ENCODE data around the gene KIF18A. TPM values are rescaled to one million over a fixed set of nuclear protein-coding genes. Genes with fewer than 3 reads are reported as not detected.

Gene KIF18A
- total RNA-seq, 2 experiments from 2014 or later, result 26.0 to 26.7 TPM

DNA sequence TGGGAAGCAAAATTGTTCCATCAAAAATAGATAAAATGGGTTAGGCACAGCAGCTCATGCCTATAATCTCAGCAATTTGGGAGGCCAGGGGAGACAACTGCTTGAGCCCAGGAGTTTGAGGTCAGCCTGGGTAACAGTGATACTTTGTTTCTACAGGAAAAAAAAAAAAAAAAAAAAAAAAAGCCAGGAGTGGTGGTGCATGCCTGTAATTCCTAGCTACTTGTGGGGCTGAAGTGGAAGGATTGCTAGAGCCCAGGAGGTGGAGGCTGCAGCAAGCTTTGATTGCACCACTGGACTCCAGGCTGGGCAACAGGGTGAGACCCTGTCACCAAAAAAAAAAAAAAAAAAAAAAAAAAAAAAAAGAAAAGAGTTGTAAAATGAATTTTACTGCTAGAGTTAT, 49.6 kb downstream of the KIF18A start:
- no peak overlapping the region for H3K27ac Mint-ChIP-seq
- ChIA-PET CTCF (interaction anchor here (0.6 kb wide), 1 partner anchor 22 kb away, joined by 3 read pairs; no protein-coding TSS in a partner anchor), POLR2A (no interaction called here)
- H3K4me3 Mint-ChIP-seq, result no peak overlapping the region
- H3K4me1 Mint-ChIP-seq, result no peaks in the 10 kb centered on the region
- DNase-seq, result no peak
- H3K36me3 Mint-ChIP-seq (ENCODE audit: low read depth), result peaks cover 38% of the 10 kb centered on the region
- H3K9me3 Mint-ChIP-seq, result no peaks in the 10 kb centered on the region
- H3K27me3 Mint-ChIP-seq, result no peaks in the 10 kb centered on the region

DNA sequence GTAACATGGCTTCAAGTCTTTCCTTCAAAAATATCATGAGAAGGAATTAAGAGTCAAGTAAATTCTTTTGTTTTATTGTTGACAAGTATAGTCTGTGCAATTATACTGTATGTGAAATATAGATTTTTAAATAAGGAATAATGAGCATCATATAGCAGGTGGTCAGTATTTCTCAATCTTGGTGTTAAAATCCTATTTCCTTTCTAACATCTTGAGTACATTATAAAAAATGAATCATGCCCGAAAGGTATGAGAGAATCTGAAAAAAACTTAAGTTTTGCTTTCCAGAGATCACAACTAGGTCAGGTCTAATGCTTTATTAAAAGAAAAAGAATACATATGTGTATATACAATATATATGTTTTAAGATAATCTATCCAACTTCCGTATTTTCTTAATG, 53.1 kb downstream of the KIF18A start:
- ChIA-PET CTCF (interaction anchor here (0.5 kb wide), 1 partner anchor 216 kb away, joined by 3 read pairs; no protein-coding TSS in a partner anchor), POLR2A (no interaction called here)
- Mint-ChIP-seq H3K4me3 (no peak overlapping the region), H3K27ac (no peak overlapping the region), H3K36me3 (ENCODE audit: low read depth) (peaks cover 31% of the 10 kb centered on the region), H3K4me1 (no peaks in the 10 kb centered on the region), H3K9me3 (no peaks in the 10 kb centered on the region), H3K27me3 (no peaks in the 10 kb centered on the region)
- DNase-seq, result no peak

DNA sequence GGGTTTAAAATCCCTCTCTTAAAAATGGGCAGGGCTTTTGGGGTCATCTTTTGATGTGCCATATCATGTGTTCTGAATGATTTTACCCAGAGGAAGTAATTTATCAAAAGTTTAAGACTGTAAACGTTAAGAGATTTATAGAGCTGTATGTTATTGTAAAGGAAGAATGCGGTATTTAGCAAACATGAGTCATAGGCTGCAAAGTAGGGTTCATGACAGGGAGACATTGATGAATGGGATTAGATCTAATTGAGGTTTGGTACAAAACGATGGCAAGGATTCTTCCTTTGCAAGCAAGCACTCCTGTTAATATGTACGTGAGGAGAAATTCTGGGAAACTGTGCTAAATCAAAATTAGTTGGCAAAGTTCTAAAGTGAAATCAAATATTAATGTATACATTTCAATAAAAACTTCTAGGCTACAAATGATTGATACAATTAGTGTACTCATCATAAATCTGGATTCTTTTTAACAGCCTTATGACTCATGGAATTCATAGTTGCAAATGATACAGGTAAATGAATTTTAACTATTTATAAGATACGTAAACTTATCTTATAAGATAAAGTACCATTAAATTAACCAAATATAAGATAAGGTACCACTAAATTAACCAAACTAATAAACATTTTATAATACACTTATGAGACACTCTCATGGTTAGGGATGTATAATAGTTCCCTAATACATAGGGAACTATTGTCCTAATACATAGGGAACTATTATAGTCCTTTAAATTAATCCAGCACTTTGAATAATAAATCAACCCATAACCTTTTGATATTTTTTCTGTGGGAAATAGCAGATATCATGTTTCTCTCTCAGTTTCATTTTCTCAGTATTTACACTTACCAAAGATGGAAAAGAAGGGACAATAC, 58.4 kb downstream of the KIF18A start:
- H3K4me1 Mint-ChIP-seq, result no peaks in the 10 kb centered on the region
- peaks cover 8% of the 10 kb centered on the region for H3K36me3 Mint-ChIP-seq (ENCODE audit: low read depth)
- ChIA-PET POLR2A (no interaction called here), CTCF (no interaction called here)
- H3K27ac Mint-ChIP-seq, result no peak overlapping the region
- H3K9me3 Mint-ChIP-seq, result no peaks in the 10 kb centered on the region
- no peak for DNase-seq
- no peak overlapping the region for H3K4me3 Mint-ChIP-seq
- H3K27me3 Mint-ChIP-seq, result no peaks in the 10 kb centered on the region

GRCh38 chr11:28048812-28049211, 59.1 kb downstream of the KIF18A start:
- ChIA-PET POLR2A (no interaction called here), CTCF (no interaction called here)
- no peak for DNase-seq
- Mint-ChIP-seq H3K4me3 (no peak overlapping the region), H3K27ac (no peak overlapping the region), H3K36me3 (ENCODE audit: low read depth) (peaks cover 9% of the 10 kb centered on the region), H3K4me1 (no peaks in the 10 kb centered on the region), H3K9me3 (no peaks in the 10 kb centered on the region), H3K27me3 (no peaks in the 10 kb centered on the region)

- H3K9me3 Mint-ChIP-seq, result no peaks in the 10 kb centered on the region
- ChIA-PET POLR2A (no interaction called here), CTCF (no interaction called here)
These were observed 63.8 kb downstream of the KIF18A start for GRCh38 chr11:28043930-28044709.

GRCh38 chr11:28040384-28040783, 67.6 kb downstream of the KIF18A start:
- Mint-ChIP-seq H3K4me1 (no peaks in the 10 kb centered on the region), H3K27ac (no peak overlapping the region), H3K27me3 (no peaks in the 10 kb centered on the region), H3K4me3 (no peak overlapping the region), H3K36me3 (ENCODE audit: low read depth) (peaks cover 14% of the 10 kb centered on the region), H3K9me3 (no peaks in the 10 kb centered on the region)
- ChIA-PET POLR2A (no interaction called here), CTCF (no interaction called here)
- DNase-seq, result no peak

More at GRCh38 chr11:28043930-28044709, 63.8 kb downstream of the KIF18A start:
- Mint-ChIP-seq H3K4me1 (no peaks in the 10 kb centered on the region), H3K4me3 (no peak overlapping the region), H3K27me3 (no peaks in the 10 kb centered on the region), H3K27ac (no peak overlapping the region), H3K36me3 (ENCODE audit: low read depth) (peaks cover 9% of the 10 kb centered on the region)
- DNase-seq, result no peak

GRCh38 chr11:28038775-28039174, 69.2 kb downstream of the KIF18A start:
- H3K9me3 Mint-ChIP-seq, result no peaks in the 10 kb centered on the region
- POLR2A ChIA-PET, result no interaction called here
- DNase-seq, result no peak
- H3K27me3 Mint-ChIP-seq, result no peaks in the 10 kb centered on the region
- H3K4me1 Mint-ChIP-seq, result no peaks in the 10 kb centered on the region
- CTCF ChIA-PET, result no interaction called here
- H3K27ac Mint-ChIP-seq, result no peak overlapping the region
- H3K4me3 Mint-ChIP-seq, result no peak overlapping the region
- H3K36me3 Mint-ChIP-seq (ENCODE audit: low read depth), result peaks cover 23% of the 10 kb centered on the region

DNA sequence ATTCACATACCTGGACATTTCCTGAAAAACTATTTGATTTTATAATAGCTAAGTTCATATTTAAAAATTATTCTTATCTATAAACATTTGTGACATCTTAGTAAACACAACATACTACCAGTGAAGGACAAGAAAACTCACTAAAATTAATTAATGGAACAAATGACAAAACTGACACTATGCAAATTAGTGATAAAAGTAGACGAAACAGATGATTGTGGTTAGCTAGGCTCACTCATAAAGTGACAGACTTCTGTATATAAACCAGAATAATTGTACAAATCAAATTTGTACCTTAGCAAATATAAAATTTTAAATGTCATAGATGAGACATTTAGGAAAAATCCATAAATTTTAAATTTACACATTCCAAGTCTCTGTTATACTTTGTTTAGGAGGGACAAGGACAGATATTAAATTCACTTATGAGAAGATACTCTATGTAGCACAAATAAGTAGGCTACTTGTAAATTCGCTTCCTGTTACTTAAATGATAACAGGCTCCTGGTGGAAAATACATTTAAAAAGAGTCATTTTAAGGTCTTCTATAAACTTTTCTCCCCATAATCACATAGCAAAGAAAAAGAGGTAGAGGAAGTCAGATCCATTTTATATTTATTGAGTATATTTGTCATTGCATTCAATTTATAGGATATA, 81.2 kb downstream of the KIF18A start:
- Mint-ChIP-seq H3K4me3 (no peak overlapping the region), H3K36me3 (ENCODE audit: low read depth) (peaks cover 36% of the 10 kb centered on the region), H3K9me3 (no peaks in the 10 kb centered on the region), H3K4me1 (no peaks in the 10 kb centered on the region), H3K27ac (no peak overlapping the region), H3K27me3 (no peaks in the 10 kb centered on the region)
- ChIA-PET POLR2A (no interaction called here), CTCF (no interaction called here)
- DNase-seq, result no peak

DNA sequence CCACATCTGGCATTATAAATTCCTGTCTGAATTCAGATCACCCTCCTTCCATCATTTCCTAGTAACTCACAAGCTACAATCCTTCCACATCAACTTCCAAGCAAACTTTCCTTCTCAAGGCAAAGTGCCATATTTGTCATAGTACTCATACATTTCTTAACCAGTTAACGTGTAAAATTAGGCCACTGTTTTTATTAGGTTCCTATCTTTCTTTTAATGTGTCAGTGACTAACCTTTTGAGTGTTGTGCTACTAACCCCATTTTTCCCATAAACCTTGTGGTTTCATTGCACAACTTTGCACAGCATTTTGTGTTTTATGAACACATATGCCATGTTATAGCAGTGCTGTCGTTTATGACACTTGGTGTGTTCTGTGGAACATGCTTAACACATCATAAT, 90.1 kb downstream of the KIF18A start:
- ChIA-PET POLR2A (no interaction called here), CTCF (no interaction called here)
- Mint-ChIP-seq H3K4me3 (no peak overlapping the region), H3K27me3 (no peaks in the 10 kb centered on the region), H3K27ac (no peak overlapping the region), H3K4me1 (no peaks in the 10 kb centered on the region), H3K36me3 (ENCODE audit: low read depth) (peaks cover 16% of the 10 kb centered on the region), H3K9me3 (no peaks in the 10 kb centered on the region)
- no peak for DNase-seq

- ChIA-PET POLR2A (no interaction called here), CTCF (no interaction called here)
- H3K36me3 Mint-ChIP-seq (ENCODE audit: low read depth), result no peaks in the 10 kb centered on the region
- no peak for DNase-seq
- no peak overlapping the region for H3K4me3 Mint-ChIP-seq
- no peaks in the 10 kb centered on the region for H3K4me1 Mint-ChIP-seq
- no peak overlapping the region for H3K27ac Mint-ChIP-seq
- no peaks in the 10 kb centered on the region for H3K27me3 Mint-ChIP-seq
- H3K9me3 Mint-ChIP-seq, result no peaks in the 10 kb centered on the region
These were observed 96.1 kb downstream of the KIF18A start for GRCh38 chr11:28011813-28012212.

DNA sequence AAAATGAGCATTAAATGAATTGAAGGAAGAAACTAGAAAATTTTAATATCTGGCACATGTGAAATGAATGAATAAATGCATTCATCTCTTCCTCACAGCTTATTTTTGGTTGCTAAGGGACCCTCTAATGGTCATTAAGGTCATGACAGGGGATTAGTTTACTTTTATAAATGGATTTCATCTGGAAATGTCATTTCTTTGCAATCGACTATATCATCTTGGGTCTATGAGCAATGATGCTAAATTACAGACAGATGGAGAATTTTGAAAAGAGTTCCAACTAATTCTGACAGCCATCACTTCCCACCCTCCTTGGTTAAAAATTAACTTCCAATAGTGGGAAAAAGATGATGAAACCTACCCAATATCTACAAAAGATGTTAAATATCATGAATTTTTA, 98.0 kb downstream of the KIF18A start:
- H3K4me3 Mint-ChIP-seq, result no peak overlapping the region
- no peaks in the 10 kb centered on the region for H3K27me3 Mint-ChIP-seq
- POLR2A ChIA-PET, result no interaction called here
- H3K9me3 Mint-ChIP-seq, result no peaks in the 10 kb centered on the region
- no peaks in the 10 kb centered on the region for H3K36me3 Mint-ChIP-seq (ENCODE audit: low read depth)
- H3K4me1 Mint-ChIP-seq, result no peaks in the 10 kb centered on the region
- CTCF ChIA-PET, result no interaction called here
- DNase-seq, result no peak
- H3K27ac Mint-ChIP-seq, result no peak overlapping the region

GRCh38 chr11:28009388-28009787, 98.6 kb downstream of the KIF18A start:
- H3K27ac Mint-ChIP-seq, result no peak overlapping the region
- DNase-seq, result no peak
- H3K4me1 Mint-ChIP-seq, result no peaks in the 10 kb centered on the region
- no peak overlapping the region for H3K4me3 Mint-ChIP-seq
- POLR2A ChIA-PET, result no interaction called here
- no peaks in the 10 kb centered on the region for H3K27me3 Mint-ChIP-seq
- CTCF ChIA-PET, result no interaction called here
- H3K9me3 Mint-ChIP-seq, result no peaks in the 10 kb centered on the region
- no peaks in the 10 kb centered on the region for H3K36me3 Mint-ChIP-seq (ENCODE audit: low read depth)

- Mint-ChIP-seq H3K4me1 (no peaks in the 10 kb centered on the region), H3K9me3 (peaks cover 21% of the 10 kb centered on the region), H3K4me3 (no peak overlapping the region), H3K27me3 (no peaks in the 10 kb centered on the region), H3K36me3 (ENCODE audit: low read depth) (peaks cover 13% of the 10 kb centered on the region), H3K27ac (no peak overlapping the region)
- ChIA-PET POLR2A (no interaction called here), CTCF (no interaction called here)
- no peak for DNase-seq
These were observed 104.3 kb downstream of the KIF18A start for GRCh38 chr11:28003615-28004014.

Data from activated CD4-positive, alpha-beta memory T cell treated with anti-CD3 and anti-CD28 coated beads, Interleukin-2, amount 10 ng/mL, durations not matched to agents 7 days and 5 days (primary cell).